CD4-positive, alpha-beta T cell treated with Interleukin-2 at 100 ng/mL for 4 hours (primary cell): ENCODE results near the gene FBXO31.

ENCODE experiments used
- DNase-seq: peaks from one replicate; pipeline ENCODE4 v3.0.0-alpha.2; 2020; ENCODE audit warnings: low spot score

FBXO31 gene

GRCh38 chr16:87278191-87279093, 105.1 kb downstream of the FBXO31 start:
- peak; percentile 9 for DNase-seq
